GM10847 (cell line): Measurements from ENCODE around the gene PARP9.

Experiments used
- POLR2A ChIP-seq: IDR thresholded peaks from 2 replicates; pipeline ENCODE4 v1.6.1; 2011; ENCODE audit not compliant: insufficient read length; ENCODE audit errors: extremely low read depth

The PARP9 gene

GRCh38 chr3:122484985-122485384 is 79.1 kb downstream of the PARP9 start:
- TF ChIP-seq POLR2A = no peak

DNA sequence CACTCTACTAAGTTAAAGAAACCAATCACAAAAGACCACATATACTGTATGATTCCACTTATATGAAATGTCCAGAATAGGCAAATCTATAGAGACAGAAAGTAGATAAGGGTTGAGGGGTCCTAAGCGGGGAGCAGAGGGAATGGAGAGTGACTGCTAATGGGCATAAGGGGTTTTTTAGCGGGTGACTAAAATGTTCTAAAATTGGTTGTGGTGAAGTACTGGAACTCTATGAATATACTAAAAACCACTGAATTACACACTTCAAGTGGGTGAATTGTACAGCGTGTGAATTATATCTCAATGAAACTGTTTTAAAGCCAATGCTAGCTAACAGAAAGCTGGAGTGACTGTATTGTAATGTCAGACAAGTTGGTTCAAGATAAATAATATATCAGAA is 82.7 kb downstream of the PARP9 start:
- TF ChIP-seq POLR2A = no peak
